Measurements from ENCODE around the gene SUN5. TPM values are rescaled to one million over a fixed set of nuclear protein-coding genes. Genes with fewer than 3 reads are reported as not detected.
A peak's percentile ranks its signal among the peaks of the same experiment; 100 is the strongest.

Gene SUN5
- total RNA-seq, 1 donor from 2014 or later = not detected

DNA sequence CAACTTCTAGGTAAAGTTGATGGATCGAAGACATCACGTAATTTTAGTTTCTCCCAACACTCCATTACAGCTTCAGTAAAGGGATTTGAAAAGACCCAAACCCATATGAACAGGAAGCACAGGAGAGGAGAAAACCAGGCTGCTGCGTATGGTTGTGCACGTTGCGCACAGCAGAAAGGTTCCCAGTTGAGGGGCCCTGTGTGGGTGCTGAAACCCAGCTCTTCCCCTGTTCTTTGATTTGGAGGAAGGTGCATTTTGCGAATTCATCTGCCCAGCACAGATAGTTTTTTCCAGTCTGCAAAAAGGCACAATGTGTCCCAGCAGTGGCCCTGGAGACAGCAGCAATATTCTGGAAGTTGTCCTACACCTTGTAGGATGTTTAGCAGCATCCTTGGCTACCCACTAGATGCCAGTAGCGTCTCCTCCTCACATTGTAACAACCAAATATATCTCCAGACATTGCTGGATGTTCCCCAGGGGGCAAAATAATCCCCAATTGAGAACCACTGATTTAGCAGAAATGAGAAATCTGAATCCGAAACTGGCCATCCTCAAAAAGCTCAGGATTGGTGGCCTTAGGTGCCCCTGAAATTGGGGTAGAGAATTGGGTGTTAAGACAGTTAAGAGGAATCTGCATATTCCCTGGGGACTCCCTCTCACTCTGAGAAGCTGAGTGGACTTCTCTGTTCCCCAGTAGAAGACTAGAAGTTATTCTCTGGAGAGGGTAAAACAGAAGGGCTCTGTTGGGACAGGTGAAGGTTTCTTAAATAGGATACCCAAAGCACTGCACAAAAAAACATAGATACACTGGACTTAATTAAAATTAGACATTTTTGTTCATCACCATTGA is 12.2 kb downstream of the SUN5 start:
- Histone ChIP-seq H3K36me3 (ENCODE audit: control insufficient read depth, insufficient read depth, low read length) (no peaks in the 10 kb centered on the region), H3K27me3 (ENCODE audit: control insufficient read depth, insufficient read depth, low read length) (no peaks in the 10 kb centered on the region), H3K4me3 (ENCODE audit: low read depth, low read length) (no peak overlapping the region)
- FAIRE-seq = no peak
- TF ChIP-seq, protein P1, sequence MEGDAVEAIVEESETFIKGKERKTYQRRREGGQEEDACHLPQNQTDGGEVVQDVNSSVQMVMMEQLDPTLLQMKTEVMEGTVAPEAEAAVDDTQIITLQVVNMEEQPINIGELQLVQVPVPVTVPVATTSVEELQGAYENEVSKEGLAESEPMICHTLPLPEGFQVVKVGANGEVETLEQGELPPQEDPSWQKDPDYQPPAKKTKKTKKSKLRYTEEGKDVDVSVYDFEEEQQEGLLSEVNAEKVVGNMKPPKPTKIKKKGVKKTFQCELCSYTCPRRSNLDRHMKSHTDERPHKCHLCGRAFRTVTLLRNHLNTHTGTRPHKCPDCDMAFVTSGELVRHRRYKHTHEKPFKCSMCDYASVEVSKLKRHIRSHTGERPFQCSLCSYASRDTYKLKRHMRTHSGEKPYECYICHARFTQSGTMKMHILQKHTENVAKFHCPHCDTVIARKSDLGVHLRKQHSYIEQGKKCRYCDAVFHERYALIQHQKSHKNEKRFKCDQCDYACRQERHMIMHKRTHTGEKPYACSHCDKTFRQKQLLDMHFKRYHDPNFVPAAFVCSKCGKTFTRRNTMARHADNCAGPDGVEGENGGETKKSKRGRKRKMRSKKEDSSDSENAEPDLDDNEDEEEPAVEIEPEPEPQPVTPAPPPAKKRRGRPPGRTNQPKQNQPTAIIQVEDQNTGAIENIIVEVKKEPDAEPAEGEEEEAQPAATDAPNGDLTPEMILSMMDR (IDR thresholded peaks at IDR 0.05; ENCODE audit: insufficient read depth, low read length, severe bottlenecking) = no peak
- DNase-seq (ENCODE audit: low read depth) = no peak

DNA sequence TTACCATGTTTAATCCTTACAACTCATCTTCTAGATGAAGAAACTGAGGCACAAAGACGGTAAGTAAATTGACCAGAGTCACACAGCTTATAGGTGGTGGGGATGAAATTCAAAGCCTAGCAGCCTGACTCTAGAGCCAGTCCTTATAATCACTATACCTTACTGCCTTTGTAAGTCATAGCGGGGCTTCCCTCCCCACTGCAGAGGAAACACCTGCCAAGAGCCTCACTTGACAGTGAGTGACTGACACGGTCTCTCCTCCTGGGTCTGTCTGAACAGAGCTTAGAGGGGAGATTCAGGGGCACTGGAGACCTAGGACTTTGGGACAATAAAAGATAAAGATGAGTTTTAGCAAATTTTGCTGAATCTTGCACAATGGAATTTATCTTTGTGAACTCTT is 12.8 kb downstream of the SUN5 start:
- TF ChIP-seq, protein P1 (IDR thresholded peaks at IDR 0.05; ENCODE audit: insufficient read depth, low read length, severe bottlenecking) = no peak
- DNase-seq (ENCODE audit: low read depth) = no peak
- FAIRE-seq = peak; percentile 18
- Histone ChIP-seq H3K36me3 (ENCODE audit: control insufficient read depth, insufficient read depth, low read length) (no peaks in the 10 kb centered on the region), H3K4me3 (ENCODE audit: low read depth, low read length) (no peak overlapping the region), H3K27me3 (ENCODE audit: control insufficient read depth, insufficient read depth, low read length) (no peaks in the 10 kb centered on the region)

DNA sequence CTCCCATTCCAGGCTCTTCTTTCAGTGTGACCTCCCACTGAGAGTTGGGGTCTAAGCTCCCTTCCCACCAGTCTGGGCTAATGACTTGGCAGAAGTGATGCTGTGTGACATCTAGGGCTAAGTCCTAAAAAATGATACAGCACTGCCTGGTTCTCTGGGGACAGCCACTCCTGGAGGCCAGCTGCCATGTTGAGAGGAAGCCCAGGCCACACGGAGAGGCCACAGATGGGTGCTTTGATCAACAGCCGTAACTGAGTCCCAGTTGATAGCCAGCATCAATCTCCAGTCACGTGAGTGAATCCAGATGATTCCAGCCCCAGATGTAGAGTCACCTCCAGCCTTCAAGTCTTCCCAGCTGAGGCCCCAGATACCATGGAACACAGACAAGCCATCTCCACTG is 13.8 kb downstream of the SUN5 start:
- DNase-seq (ENCODE audit: low read depth) = no peak
- no peaks in the 10 kb centered on the region for H3K36me3 ChIP-seq (ENCODE audit: control insufficient read depth, insufficient read depth, low read length)
- no peak overlapping the region for H3K4me3 ChIP-seq (ENCODE audit: low read depth, low read length)
- H3K27me3 ChIP-seq (ENCODE audit: control insufficient read depth, insufficient read depth, low read length) = no peaks in the 10 kb centered on the region
- TF ChIP-seq, protein P1 (IDR thresholded peaks at IDR 0.05; ENCODE audit: insufficient read depth, low read length, severe bottlenecking) = no peak
- peak; percentile 60 for FAIRE-seq

DNA sequence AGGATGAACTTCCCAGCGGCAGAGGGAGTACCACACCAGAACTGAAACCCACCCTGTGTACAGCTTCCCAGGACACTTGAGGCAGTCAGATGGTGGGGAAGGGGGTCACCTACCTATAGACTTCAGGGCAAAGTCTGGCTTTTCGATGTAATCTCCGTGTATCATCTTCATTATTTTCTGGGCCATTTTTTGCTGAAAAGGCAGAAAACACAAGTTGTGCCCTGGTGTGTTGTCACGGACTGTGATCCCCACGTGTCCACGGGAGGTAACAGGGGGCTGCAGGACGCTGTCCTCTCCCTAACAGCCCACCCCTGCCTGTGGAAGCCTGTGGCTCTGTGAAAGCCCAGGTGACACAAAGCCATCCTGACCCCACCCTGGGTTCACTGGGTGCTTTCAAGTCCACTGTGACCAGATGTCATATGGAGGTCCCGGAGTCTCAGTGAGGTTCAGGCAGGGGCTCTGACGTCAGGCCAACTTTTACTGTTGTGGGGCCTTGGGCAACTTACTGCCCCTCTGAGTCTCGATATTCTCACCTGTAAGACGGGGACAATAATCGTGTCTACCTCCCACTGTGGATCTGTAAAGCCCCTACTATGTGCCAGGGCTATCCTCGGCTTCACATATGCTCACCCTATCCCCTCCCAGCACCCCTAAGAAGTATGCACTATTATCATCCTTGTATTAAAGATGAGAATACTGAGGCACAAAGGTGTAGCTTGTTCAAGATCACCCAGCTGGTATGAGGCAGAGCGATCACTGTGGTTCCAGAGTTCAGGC is 14.5 kb downstream of the SUN5 start:
- Histone ChIP-seq H3K4me3 (ENCODE audit: low read depth, low read length) (no peak overlapping the region), H3K27me3 (ENCODE audit: control insufficient read depth, insufficient read depth, low read length) (no peaks in the 10 kb centered on the region), H3K36me3 (ENCODE audit: control insufficient read depth, insufficient read depth, low read length) (no peaks in the 10 kb centered on the region)
- DNase-seq (ENCODE audit: low read depth) (no peak), FAIRE-seq (no peak)
- TF ChIP-seq, protein P1 (IDR thresholded peaks at IDR 0.05; ENCODE audit: insufficient read depth, low read length, severe bottlenecking) = no peak

DNA sequence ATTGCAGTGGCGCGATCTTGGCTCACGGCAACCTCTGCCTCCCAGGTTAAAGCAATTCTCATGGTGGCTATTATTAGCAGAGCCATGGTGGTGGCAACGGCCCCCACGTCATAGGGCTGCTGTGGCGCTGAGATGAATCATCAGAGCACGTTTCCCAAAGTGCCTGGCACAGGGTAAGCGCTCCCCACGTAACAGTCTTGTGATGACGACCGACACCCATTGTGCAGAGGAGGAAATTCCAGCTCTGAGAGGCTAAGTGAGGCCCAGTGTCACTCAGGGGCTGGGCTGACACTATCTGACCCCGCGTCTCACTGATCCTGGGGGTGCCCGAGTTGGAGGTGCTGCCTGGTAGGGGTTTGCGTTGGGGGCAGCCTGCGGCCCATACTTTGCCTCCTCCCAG is 16.2 kb downstream of the SUN5 start:
- DNase-seq (ENCODE audit: low read depth) (no peak), FAIRE-seq (no peak)
- Histone ChIP-seq H3K36me3 (ENCODE audit: control insufficient read depth, insufficient read depth, low read length) (no peaks in the 10 kb centered on the region), H3K27me3 (ENCODE audit: control insufficient read depth, insufficient read depth, low read length) (no peaks in the 10 kb centered on the region), H3K4me3 (ENCODE audit: low read depth, low read length) (no peak overlapping the region)
- TF ChIP-seq, protein P1 (IDR thresholded peaks at IDR 0.05; ENCODE audit: insufficient read depth, low read length, severe bottlenecking) = no peak
